NCI-H524 treated with DMSO at 0.1 percent for 48 hours (cell line): Measurements from ENCODE around the gene ZNF273.
"Not testable (repeated sequence)": the region's sequence is repeated elsewhere in the genome, so short reads cannot be mapped to it uniquely, and the experiment has no call there.

Experiments used
- DNase-seq: peaks from one replicate; lab custom pipeline; 2025; lab: John Stamatoyannopoulos, UW

ZNF273 gene

DNA sequence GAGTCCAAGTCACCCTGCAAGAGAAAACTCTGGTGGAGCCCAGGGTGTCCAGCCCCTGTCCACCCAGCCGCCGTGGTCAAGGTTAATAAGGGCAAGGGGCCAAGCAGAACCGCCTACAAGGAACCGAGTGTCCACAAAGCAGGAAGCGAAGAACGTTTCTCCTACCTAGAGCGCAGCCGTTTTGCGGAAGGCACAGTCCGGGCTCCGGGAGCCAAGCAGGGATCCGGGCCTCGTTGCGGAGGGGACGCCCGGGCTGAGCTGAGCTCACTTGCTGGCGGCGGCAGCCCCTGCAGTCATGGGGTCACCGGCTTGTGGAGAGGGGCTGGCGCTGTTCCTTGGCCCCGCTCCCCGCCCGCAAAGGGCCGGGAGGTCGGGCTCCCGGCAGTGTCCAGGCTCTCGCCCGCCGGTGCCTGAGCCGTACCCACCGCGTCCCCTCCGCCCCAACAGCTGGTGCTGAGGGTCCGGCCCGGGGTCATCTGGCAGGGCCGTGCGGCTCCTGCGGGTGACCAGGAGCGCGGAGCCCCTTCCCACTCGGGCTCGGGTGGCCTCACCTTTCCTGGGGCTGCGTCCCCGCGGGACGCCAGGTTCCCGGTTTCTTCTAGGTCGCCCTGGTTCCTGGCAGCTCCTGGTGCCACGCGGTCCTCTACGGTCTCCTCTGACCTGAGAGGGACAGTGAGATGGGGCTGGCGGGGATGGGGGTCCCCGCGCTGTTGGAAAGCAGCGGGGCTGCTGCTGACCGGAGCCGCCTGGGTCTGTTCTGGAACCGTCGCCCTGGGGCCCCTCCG, 14.0 kb upstream of the ZNF273 start:
- DNase-seq = no peak

DNA sequence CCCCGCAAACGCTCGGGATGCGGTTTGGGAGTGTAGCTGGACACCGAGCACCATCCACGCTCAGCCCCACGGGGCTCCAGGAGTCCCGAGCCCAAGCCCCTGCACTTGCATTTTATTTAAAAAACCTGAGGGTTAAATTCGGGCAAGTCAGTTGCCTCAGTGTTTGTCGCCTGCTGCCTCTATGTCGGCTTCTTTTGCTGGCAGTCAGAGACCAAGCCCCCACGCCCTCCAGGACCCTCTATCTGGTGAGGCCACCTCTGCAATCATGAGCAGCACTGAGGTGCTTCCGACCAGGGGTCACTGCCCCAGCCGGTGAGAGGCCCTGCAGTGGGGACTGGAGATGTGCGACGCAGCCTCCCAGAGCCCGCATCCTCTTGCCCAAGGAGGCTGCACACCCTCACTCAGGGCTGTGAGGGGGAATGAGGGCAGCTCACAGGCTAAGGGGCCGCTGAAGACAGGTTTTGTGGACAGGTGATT, 13.3 kb upstream of the ZNF273 start:
- no peak for DNase-seq

DNA sequence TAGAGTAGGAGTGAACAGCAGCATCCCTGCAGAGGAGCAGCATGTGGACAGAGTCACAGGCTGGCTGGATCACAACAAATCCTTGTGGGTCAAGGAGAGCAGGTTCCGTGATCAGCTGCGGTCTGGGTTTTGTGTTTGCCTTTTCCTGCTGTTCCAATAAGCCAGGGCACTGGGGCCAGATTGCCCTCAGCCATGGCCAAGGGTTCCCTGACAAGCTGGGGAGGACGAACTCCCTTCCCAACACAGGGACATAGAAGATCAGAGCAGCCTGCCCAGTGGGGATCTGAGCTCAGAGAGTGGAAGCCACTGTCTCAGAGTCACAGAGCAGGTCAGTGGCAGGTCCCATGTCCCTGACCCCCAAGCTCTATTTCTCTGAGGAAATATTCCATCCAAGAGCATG, 12.8 kb upstream of the ZNF273 start:
- not testable (repeated sequence) for DNase-seq

DNA sequence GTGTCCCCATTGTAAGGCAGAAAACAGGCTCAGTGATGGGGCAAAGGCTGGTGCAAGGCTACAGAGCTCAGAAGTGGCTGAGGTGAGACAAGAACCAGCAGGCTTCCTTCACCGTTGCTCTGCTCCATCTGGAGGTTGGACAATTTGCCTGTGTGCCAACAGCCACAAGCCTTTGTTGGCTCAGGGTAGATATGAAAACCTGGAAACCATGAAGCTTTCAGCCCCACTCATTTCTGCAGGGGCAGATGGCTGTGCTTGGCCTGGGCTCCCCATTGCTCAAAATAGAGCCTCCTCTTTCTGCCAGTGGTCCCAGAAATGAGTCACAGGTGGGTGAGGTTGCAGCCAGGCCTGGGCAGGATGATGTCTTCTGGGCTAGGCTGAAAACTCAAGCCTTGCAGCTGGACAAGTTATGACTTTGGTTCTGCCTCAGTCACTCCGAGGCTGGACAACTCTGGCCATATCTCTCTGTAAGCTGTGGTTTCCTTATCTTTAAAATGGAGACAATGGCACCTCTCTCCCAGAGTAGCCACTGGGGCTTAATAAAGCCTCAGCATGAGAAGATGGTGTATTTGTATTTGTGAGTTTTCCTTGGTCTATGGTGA, 12.2 kb upstream of the ZNF273 start:
- DNase-seq = no peak

DNA sequence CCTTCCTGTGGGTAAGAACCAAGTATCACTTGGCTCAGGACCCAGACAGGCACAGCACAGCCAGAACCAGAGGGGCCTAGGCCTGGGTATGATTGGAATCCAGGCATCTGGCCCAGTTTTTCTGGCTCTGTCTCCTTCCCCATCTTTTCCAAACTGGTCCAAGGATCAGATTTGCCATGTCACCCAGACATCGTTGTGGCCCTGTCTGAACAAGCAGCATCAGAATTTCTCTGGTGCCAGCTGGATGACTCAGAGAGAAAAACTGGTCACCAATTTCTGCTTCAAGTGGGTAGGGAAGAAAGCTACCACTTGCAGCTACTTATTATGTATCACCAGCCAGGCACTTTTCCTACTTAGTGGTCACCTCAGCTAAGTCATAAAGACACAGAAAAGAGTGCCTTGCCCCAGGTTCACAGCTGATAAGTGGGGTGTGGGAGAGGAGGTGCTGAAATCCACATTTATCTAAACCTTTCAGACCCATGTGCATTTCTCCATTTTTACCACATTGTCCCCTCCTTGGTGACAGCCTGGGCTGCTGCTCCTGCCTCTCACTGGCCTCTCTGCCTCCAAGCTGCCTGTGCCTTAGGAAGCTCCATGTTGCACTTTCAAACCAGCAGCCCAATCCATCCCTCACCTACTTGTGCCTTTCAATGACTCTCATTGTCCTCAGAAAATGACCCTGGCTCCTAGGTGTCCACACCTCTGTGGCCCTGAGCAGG, 11.6 kb upstream of the ZNF273 start:
- not testable (repeated sequence) for DNase-seq

DNA sequence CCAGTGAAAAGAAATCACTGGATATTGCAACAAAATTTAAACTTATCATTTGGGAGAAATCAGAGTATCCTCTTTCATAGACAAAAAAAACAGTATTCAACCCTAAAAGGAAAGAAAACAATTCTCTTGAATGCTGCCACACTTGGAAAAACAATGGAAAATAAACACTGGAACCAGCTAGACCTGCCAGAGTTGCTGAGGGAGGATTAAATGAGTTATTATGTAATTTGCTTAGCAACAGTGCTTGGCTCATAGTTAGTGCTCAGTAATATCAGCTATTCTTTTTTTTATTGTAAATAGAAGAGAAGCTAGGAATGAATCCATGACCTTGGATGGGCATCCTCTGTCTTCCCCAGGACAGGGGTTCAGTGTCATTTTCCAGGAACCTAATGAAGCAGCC, 11.0 kb upstream of the ZNF273 start:
- DNase-seq = no peak

DNA sequence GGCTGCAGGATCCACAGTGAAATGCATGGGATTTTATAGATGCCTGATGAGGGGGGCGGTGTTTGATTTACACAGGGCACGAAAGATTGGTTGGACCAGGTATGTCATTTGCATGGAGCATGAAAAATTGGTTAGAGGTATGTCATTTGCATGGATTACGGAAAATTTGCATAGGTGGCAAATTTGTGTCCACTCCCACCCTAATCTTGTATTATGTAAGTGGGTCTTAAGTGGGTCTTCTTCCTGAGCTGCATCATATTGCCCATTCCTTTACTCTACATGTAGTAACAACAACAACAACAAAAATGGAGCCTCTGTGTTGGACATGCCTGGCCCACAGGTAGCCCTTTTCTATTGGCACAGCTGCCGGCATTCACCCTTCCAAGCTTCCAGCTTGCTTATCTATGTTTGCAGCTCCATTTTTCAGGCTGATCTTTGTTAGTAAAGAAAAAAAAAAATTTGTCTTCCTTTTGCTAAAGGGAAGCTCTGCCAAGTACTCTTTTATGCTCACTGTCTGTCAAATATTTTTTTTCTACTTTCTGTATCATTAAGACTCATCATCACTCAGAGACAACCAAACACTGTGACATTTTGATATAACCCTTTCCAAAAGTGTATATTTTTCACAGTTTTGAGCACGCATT, 10.3 kb upstream of the ZNF273 start:
- DNase-seq = no peak

DNA sequence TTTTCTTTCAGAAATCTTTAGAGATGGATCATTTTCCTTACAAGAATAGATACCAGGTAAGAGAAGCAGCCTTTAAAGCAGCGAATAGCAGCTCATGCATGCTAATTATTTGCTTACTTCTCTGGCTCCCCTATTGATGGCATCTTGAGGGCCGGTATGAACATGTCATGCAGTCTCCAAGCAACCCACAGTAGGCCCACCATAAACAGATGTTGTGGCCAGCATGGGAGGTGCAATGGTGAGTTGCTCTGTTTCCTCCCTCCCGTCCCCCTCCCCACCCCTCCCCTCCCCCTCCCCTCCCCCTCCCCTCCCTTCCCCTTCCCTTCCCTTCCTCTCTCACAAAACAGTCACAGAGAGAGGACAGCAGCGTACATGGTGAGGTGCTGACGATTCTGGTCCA, 9.7 kb upstream of the ZNF273 start:
- DNase-seq = no peak

DNA sequence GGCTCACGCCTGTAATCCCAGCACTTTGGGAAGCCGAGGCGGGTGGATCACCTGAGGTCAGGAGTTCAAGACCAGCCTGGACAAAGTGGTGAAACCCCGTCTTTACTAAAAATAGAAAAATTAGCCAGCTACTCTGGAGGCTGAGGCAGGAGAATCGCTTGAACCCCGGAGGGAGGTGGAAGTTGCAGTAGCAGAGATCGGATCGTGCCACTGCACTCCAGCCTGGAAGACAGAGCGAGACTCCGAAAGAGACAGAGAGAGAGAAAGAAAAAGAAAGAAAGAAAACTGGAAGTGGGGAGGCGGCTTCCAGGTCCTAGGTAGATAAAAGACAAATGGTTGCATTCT, 640 bp upstream of the ZNF273 start:
- DNase-seq = not testable (repeated sequence)

DNA sequence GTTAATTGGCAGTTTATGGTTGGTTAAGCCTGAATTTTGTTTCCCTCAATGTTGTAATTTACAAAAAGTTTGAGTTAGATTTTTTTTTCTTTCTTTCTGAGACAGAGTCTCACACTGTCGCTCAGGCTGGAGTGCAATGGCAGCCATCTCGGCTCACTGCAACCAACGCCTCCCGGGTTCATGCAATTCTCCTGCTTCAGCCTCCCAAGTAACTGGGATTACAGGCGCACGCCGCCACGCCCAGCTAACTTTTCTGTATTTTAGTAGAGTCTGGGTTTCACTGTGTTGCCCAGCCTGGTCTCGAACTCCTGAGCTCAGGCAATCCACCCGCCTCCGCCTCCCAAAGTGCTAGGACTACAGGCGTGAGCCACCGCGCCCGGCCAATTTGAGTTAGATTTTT, 935 bp downstream of the ZNF273 start:
- no peak for DNase-seq

DNA sequence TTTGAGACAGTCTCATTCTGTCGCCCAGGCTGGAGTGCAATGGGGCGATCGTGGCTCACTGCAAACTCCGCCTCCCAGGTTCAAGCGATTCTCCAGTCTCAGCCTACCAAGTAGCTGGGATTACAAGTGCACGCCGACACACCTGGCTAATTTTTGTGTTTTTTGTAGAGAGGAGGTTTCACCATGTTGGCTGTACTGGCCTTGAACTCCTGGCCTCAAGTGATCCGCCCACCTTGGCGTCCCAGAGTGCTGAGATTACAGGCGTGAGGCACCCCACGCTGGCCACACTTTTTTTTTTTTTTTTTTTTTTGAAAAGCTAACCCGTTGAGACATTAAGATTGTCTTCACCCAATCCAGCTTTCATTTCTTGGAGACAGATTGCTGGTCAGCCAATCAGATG, 2.1 kb downstream of the ZNF273 start:
- no peak for DNase-seq

DNA sequence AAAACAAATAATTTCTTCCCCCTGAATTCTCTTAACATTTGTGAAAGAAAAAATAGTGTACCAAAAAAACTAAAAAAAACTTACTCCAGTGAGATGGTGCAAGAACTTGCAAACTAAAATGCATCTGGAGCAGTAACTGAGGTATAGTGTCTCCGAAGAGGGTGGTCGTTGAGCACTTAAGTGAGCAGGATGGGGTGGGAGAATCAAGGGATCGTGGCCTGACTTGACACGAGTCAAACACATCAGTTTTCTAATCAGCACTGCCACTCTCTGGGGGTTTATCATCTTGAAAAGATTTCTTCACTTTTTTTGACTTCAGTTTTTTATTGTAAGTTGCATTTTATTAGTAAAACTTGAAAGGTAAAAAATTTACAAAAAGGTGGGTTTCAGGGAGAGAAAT, 2.5 kb downstream of the ZNF273 start:
- no peak for DNase-seq

DNA sequence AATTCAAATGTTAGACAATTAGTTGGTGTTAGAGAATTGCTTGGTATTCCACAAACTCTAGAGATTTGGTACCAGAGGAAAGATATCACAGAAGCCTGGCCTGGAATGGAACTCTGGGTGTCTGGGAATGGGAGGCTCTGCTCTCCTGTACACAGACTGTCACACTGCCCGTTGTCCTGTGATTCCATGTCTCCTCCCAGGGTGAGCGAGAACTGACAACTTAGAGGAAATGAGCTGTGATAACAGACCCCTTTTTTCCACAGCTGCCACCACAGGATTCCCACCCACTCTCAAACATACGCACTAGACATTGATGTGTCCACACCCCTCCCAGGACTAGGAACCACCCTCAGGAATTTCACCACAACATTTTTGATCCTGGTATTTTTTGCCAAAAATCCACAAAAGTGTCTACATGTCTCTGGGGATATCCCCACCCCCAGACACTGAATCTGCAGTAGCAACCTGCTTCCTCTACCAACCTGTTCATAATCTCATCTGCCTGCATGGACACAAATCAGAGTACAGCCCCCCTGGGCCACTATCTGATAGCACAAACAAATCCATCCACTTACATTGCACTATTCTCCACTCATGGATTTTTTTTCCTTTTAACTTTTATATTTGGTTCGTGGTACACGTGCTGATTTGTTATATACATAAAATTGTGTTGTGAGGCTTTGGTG, 4.7 kb downstream of the ZNF273 start:
- no peak for DNase-seq

DNA sequence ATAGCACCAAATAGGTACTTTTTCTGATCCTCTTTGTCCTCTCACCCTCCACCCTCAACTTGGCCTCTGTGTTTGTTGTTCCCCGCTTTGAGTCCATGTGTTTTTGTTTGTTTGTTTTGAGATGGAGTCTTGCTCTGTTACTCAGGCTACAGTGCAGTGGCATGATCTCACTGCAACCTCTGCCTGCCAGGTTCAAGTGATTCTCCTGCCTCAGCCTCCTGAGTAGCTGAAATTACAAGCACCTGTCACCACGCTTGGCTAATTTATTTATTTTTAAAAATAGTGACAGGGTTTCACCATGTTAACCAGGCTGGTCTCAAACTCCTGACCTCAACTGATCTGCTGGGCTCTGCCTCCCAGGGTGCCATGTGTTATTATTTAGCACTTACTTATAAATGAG, 5.3 kb downstream of the ZNF273 start:
- DNase-seq = no peak

DNA sequence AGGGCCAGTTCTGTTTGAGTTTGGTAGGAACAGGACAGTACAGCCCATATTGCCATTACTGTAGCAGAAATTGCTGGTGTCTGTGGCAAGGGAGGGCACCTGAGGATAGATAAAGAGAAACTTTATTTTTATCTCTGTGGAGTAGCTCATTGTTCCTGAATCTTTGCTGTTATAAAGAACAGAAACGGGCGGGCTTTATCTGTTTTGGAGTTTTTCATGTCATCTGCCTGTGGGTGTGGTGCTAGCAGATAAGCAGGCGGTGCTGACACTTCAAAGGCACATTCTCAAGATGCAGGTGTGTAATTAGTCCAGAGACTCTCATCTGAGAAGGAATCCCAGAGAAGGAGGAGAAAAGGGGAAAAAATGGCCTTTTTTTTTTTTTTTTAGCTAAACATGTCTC, 11.5 kb downstream of the ZNF273 start:
- no peak for DNase-seq

DNA sequence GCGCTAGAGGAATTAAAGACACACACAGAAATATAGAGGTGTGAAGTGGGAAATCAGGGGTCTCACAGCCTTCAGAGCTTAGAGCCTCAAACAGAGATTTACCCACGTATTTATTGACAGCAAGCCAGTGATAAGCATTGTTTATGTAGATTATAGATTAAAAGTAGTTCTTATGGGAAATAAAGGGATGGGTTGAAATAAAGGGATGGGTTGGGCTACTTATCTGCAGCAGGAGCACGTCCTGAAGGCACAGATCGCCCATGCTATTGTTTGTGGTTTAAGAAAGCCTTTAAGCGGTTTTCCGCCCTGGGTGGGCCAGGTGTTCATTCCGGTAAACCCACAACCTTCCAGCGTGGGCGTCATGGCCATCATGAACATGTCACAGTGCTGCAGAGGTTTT, 12.2 kb downstream of the ZNF273 start:
- not testable (repeated sequence) for DNase-seq

DNA sequence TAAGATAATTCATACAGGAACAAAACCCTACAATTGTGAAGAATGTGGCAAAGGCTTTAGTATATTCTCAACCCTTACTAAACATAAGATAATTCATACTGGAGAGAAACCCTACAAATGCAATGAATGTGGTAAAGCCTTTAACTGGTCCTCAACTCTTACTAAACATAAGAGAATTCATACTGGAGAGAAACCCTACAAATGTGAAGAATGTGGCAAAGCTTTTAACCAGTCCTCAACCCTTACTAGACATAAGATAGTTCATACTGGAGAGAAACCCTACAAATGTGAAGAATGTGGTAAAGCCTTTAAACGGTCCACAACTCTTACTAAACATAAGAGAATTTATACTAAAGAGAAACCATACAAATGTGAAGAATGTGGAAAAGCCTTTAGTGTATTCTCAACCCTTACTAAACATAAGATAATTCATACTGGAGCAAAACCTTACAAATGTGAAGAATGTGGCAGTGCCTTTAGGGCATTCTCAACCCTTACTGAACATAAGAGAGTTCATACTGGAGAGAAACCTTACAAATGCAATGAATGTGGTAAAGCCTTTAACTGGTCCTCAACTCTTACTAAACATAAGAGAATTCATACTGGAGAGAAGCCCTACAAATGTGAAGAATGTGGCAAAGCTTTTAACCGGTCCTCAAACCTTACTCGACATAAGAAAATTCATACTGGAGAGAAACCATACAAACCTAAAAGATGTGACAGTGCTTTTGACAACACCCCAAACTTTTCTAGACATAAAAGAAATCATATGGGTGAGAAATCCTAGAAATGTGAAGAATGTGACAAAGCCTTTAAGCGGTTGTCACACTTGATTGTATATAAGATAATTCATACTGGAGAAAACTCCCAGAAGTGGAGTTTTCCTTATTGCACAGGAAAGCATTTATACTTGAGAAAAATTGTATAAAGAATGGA, 25.4 kb downstream of the ZNF273 start:
- DNase-seq = not testable (repeated sequence)

DNA sequence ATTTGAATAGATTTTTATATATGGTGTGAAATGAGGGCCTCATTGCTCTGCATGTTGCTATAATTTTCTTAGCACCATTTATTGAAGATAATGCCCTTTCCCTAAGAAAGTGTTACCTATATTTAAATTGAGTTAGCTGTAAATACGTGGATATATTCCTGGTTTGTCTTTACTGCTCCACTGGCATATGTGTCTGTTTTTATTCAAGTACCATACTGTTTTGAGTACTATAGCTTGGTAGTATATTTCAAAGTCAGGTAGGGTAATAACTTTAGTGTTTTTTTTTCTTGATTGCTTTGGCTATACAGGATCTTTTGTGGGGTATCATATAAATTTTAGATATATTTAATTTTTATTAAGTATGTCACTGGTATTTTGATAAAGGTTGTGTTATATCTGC, 31.4 kb downstream of the ZNF273 start:
- DNase-seq = no peak

DNA sequence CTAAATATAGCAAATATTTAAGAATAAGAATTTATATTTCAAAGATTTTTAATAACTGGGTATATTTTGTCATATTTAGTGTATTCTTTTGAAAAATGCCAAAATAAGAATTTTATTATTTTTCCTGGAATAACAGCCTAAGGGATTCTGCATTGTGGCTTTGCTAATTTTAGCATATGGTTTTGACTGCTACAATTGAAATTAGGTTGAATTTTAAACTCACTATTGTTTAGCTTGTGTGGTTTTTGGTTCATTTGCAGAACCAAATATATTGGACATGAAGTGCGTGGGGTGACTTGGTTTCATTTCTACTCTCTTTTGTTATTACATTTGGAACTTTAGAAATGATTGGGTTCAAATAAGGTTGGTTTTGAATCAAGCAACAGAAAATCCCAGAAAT, 35.5 kb downstream of the ZNF273 start:
- DNase-seq = no peak

DNA sequence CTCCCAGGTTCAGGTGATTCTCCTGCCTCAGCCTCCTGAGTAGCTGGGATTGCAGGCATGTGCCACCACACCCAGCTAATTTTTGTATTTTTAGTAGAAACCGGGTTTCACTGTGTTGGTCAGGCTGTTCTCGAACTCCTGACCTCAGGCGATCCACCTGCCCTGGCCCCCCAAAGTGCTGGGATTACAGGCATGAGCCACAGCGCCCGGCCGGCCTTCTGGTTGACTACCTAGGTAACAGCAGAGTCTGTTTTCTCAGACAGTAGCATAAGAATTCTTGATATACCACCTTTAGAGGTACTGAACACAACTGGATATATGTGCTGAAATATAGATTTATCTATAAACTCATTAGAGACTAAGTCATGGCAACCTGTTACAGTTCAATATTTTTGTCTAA, 36.9 kb downstream of the ZNF273 start:
- not testable (repeated sequence) for DNase-seq
